Immature natural killer cell (primary cell): ENCODE data around the gene CELA3A. TPM values are rescaled to one million over a fixed set of nuclear protein-coding genes. Genes with fewer than 3 reads are reported as not detected.

Experiments used
- DNase-seq, 3 donors: peaks; one replicate each; pipeline ENCODE4 v3.0.0; 2022; ENCODE audit warnings: mixed read lengths in 1 of 3
- H3K27ac Mint-ChIP-seq, 6 donors: one replicate each; pipeline ENCODE4 v1.8.0; 2020; ENCODE audit warnings: mixed read lengths in 6 of 6, mild to moderate bottlenecking in 5 of 6, inconsistent platforms in 4 of 6, moderate library complexity in 3 of 6
- H3K27me3 Mint-ChIP-seq, 3 donors: one replicate each; pipeline ENCODE4 v1.8.0; 2020 to 2021; ENCODE audit warnings: low read depth in 3 of 3, mild to moderate bottlenecking in 3 of 3, mixed read lengths in 3 of 3, moderate library complexity in 3 of 3, inconsistent platforms in 1 of 3
- H3K36me3 Mint-ChIP-seq, 3 donors: one replicate each; pipeline ENCODE4 v1.8.0; 2020; ENCODE audit warnings: mixed read lengths in 3 of 3, inconsistent platforms in 2 of 3, mild to moderate bottlenecking in 2 of 3
- H3K4me1 Mint-ChIP-seq, 2 donors: one replicate each; pipeline ENCODE4 v1.8.0; 2020; ENCODE audit warnings: inconsistent platforms in 2 of 2, mild to moderate bottlenecking in 2 of 2, mixed read lengths in 2 of 2, moderate library complexity in 1 of 2
- H3K4me3 Mint-ChIP-seq, 5 donors: one replicate each; pipeline ENCODE4 v1.8.0; 2020; ENCODE audit warnings: mild to moderate bottlenecking in 5 of 5, mixed read lengths in 5 of 5, inconsistent platforms in 3 of 5, moderate library complexity in 3 of 5
- H3K9me3 Mint-ChIP-seq, 6 donors: one replicate each; pipeline ENCODE4 v1.8.0; 2020; ENCODE audit warnings: mild to moderate bottlenecking in 6 of 6, mixed read lengths in 6 of 6, inconsistent platforms in 4 of 6, moderate library complexity in 3 of 6
- polyA plus RNA-seq, 3 donors: library from polyadenylated mRNA; unstranded; fragments of 300-500 nt; fragmentation: Illumina TruSeq; gene quantifications; one replicate each; pipeline ENCODE4 v1.2.3, GENCODE V29; 2021

The CELA3A gene
- polyA plus RNA-seq, 3 donors from 2014 or later, result not detected

DNA sequence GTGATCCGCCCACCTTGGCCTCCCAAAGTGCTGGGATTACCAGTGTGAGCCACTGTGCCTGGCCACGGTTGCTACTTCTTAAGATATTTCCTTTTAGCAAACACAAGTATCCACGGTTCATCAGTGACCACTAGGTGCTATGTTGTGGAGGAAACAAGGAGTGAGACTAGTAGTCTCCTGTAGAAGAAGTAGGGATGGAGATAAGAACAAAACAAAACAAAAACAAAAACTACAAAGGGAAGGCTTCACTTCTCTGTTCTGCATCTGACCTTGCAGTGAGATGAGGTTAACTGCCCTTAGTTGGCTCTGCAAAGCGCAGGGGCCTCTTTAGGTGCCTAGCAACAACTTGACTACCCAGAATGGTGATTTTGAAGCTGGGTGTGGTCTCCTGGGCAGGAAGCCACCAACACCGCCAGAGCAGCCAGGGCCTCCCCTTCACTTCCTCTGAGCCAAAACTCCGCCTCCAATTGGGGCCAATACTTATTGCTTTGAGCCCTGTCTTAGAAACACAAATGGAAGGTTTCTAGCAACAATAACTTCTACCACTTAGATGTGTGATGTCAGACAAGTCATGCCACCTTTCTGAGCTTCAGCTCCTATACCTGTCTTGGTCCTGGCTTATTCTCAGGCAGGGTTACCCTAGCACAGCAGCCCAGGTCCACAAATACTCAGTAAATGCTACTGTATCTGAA, 38.3 kb downstream of the CELA3A start:
- Mint-ChIP-seq H3K36me3 (no peaks in the 10 kb centered on the region), H3K9me3 (no peaks in the 10 kb centered on the region), H3K27ac (peak overlapping the region; percentile 96 to 100 (median 98)), H3K4me3 (peak overlapping the region; percentile 74 to 88 (median 84)), H3K27me3 (peaks cover 0 to 11% (median 2%) of the 10 kb centered on the region in 3 donors), H3K4me1 (peaks cover 48 to 49% of the 10 kb centered on the region in 2 donors)
- peak; percentile 92 to 95 (median 94) for DNase-seq

DNA sequence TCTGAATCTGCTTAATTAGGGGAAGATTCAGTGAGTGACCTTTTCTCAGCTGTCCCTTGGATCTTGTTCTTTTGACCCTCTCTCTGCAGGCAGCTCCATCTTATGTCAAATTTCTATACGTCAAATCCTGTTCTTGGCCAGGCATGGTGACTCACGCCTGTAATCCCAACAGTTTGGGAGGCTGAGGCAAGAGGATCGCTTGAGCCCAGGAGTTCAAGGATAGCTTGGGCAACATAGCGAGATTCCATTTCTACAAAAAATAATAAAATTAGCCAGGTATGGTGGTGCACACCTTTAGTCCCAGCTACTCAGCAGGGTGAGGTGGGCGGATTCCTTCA, 38.8 kb downstream of the CELA3A start:
- peak overlapping the region; percentile 74 to 88 (median 84) for H3K4me3 Mint-ChIP-seq
- peaks cover under 1 to 3% (median 2%) of the 10 kb centered on the region in 3 donors for H3K36me3 Mint-ChIP-seq
- no peak for DNase-seq
- H3K4me1 Mint-ChIP-seq, result peaks cover 48 to 50% of the 10 kb centered on the region in 2 donors
- peaks cover 0 to 13% (median 2%) of the 10 kb centered on the region in 3 donors for H3K27me3 Mint-ChIP-seq
- no peaks in the 10 kb centered on the region for H3K9me3 Mint-ChIP-seq
- peak overlapping the region; percentile 96 to 100 (median 98) for H3K27ac Mint-ChIP-seq

DNA sequence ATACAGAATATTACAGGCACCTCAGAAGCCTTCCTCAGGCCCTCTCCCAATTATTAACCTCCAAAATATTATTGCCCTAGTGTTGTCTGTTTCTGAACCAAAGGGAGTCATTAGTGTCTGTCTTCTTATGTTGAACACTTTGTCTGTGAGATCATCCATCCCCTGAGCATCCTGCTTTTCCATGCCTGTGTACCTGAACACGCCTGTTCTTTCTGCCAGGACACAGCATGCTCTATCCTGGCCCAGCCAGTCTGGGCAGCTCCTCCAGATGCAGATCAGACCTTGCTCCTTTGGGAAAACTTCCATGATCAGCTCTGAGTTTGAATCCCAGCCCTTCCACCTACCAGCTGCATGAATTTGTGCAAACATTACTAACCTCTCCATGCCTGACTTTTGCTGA, 40.0 kb downstream of the CELA3A start:
- no peaks in the 10 kb centered on the region for H3K9me3 Mint-ChIP-seq
- peaks cover 3 to 4% (median 4%) of the 10 kb centered on the region in 3 donors for H3K36me3 Mint-ChIP-seq
- no peak for DNase-seq
- peak overlapping the region; percentile 17 to 65 (median 35) for H3K4me3 Mint-ChIP-seq
- H3K27ac Mint-ChIP-seq, result peak overlapping the region; percentile 92 to 100 (median 98)
- peaks cover 0 to 13% (median 2%) of the 10 kb centered on the region in 3 donors for H3K27me3 Mint-ChIP-seq
- peaks cover 48 to 52% of the 10 kb centered on the region in 2 donors for H3K4me1 Mint-ChIP-seq

DNA sequence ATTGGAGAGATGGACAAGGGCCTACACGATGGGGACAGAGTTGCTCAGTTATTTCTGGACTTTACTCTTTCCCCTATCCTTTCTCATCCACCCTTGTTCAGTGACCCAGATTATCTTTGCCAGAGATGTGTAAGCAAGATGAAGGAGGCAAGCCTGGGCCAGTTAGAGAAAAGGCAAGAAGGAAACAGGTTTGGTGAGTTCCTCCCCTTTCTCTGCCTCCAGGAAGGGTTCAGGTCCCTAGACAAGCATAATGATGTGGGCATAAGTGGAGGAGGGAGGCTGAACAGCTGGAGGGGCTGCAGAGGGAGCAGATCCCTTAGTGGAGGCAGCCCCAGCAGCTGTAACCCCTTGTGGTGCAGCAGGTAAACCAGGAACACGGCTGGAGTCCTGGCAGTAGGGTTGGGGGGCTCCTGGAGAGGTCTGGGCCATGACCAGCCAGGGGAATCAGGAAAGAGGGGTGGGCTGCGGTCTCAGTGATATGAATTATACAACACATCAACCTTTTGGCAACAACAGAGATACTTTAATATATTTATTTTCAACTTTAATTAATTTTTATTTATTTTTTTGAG, 41.8 kb downstream of the CELA3A start:
- Mint-ChIP-seq H3K36me3 (peaks cover 3 to 4% (median 4%) of the 10 kb centered on the region in 3 donors), H3K4me3 (no peak overlapping the region), H3K27ac (peak overlapping the region; percentile 47 to 90 (median 74)), H3K4me1 (peaks cover 40 to 44% of the 10 kb centered on the region in 2 donors), H3K27me3 (peaks cover 0 to 13% (median 2%) of the 10 kb centered on the region in 3 donors), H3K9me3 (no peaks in the 10 kb centered on the region)
- DNase-seq, result no peak

DNA sequence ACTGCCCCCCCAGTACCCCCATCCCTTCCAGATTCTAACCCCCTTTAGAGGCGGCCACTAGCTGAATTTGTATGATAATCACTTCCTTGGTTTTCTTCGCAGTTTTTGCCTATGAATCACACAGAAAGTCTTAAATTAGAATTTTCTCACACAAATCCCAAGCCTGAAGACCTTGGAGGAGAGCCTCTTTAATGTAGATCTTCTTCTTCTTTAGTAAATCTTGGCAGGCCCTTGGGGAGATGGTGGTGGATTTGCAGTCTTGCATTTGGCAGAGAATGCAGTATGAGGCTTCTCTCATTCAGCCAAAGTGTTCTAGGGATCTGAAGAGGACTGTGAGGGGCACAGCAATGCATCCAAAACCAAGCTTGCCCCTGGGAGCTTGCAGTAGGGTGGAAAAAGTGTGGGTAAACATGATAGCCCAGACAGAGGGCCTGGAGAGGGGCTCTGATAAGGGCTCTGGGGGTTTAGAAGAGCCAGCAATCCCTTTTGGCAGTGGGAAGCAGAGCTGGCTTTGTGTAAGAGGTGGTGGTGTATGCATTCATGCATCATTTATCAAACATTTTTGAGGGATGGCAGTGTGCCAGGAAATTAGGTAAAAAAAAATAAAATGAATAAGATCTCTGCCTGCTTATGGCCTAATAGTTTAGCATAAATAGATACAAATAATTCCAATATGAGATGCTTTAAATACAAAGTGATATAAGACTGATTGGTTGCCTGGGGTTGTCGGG, 43.4 kb downstream of the CELA3A start:
- Mint-ChIP-seq H3K4me3 (no peak overlapping the region), H3K9me3 (peaks cover 0 to 2% (median 0%) of the 10 kb centered on the region in 6 donors), H3K4me1 (peaks cover 26 to 35% of the 10 kb centered on the region in 2 donors), H3K27me3 (peaks cover 0 to 7% (median 0%) of the 10 kb centered on the region in 3 donors), H3K27ac (peak overlapping the region in 3 of 6 donors; percentile 3 to 7 (median 6)), H3K36me3 (peaks cover 3 to 4% (median 4%) of the 10 kb centered on the region in 3 donors)
- DNase-seq, result no peak

DNA sequence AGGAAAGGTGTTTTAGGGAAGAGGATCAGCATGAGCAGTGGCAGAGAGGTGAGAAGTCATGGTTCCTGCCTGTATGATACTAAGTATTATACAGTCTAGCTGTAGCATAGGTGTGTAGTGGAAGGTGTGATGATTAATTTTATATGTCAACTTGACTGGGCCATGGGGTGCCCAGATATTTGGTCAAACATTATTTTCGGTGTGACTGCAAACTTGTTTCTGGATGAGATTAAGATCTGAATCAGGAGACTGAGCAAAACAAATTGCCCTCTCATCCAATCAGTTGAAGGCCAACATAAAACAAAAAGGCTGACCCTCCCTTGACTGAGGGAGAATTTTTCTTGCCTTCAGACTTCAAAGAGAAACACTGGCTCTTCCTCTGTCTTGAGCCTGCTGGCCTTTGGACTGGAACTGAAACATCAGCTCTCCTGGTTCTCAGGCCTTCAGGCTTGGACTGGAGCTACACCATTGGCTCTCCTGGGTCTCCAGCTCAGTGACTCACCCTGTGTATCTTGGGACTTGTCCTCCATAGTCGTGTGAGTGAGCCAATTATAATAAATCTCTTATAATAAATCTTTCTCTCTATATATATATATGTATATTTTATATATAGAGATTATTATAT, 44.3 kb downstream of the CELA3A start:
- H3K27me3 Mint-ChIP-seq, result peaks cover 0 to 8% (median 0%) of the 10 kb centered on the region in 3 donors
- DNase-seq, result no peak
- H3K4me1 Mint-ChIP-seq, result peaks cover 19 to 27% of the 10 kb centered on the region in 2 donors
- peaks cover 0 to 2% (median 0%) of the 10 kb centered on the region in 6 donors for H3K9me3 Mint-ChIP-seq
- H3K4me3 Mint-ChIP-seq, result no peak overlapping the region
- peaks cover 3 to 4% (median 4%) of the 10 kb centered on the region in 3 donors for H3K36me3 Mint-ChIP-seq
- peak overlapping the region in 1 of 6 donors; percentile 3 for H3K27ac Mint-ChIP-seq

DNA sequence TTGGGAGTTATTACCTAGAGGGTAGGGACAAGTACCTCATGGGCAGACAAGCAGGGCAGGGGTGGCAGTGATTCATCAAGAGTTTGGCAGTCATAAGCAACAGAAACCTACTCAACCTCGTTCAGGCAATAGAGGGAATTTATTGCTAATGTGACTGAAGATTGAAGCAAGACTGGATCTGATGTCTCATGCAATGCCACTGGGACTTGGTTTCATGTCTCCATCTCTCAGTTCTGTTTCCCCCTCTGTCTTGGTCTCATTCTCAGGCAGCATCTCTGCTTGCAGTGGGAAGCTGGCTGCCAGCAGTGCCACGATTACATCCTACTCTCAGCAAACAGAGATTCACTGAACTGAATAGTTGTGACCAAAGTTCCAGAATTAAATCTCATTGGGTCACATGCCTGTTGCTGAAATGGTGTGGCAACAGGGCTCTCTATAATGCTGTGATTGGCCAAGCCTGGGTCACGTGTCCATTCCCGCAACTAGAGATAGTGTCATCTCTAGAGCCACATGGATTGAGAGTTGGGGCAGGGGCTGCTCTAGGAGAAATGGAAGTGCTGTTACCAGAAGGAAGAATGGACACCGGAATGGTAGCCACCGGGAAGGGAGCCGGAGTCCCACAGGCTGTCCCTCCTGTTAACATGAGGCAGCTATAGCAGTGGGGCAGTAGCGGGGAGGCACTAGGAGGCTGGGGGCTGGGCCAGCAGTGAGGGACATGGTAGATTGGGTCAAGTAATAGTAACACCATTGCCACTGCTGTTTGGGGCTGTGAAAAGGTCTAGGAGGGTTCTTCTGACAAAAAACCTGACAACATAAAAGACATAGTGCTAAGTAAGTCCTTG, 47.1 kb downstream of the CELA3A start:
- peaks cover 7 to 13% (median 12%) of the 10 kb centered on the region in 3 donors for H3K27me3 Mint-ChIP-seq
- H3K27ac Mint-ChIP-seq, result peak overlapping the region in 2 of 6 donors; percentile 22 to 42
- peaks cover 0 to 2% (median 0%) of the 10 kb centered on the region in 6 donors for H3K9me3 Mint-ChIP-seq
- peaks cover 11 to 25% of the 10 kb centered on the region in 2 donors for H3K4me1 Mint-ChIP-seq
- no peak for DNase-seq
- H3K36me3 Mint-ChIP-seq, result peaks cover 3 to 4% (median 4%) of the 10 kb centered on the region in 3 donors
- peak overlapping the region in 1 of 5 donors; percentile 6 for H3K4me3 Mint-ChIP-seq

DNA sequence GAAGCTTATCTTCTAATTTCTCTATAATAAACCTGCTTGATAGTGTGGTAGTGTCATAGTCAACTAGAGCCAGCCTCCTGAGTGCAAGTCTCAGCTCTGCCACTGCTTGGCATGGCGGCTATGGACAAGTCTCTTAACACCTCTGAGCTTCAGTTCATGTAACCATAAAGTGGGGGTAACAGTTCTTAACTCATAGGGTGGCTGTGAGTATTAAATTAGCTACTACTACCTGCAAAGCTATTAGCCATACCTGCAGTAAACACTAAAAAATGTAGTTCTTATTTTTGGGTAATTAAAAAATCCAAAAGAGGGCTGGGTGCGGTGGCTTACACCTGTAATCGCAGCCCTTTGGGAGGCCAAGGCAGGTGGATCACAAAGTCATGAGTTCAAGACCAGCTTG, 48.9 kb downstream of the CELA3A start:
- peak overlapping the region in 1 of 6 donors; percentile 61 for H3K27ac Mint-ChIP-seq
- peaks cover 1 to 5% (median 4%) of the 10 kb centered on the region in 3 donors for H3K36me3 Mint-ChIP-seq
- H3K4me3 Mint-ChIP-seq, result no peak overlapping the region

DNA sequence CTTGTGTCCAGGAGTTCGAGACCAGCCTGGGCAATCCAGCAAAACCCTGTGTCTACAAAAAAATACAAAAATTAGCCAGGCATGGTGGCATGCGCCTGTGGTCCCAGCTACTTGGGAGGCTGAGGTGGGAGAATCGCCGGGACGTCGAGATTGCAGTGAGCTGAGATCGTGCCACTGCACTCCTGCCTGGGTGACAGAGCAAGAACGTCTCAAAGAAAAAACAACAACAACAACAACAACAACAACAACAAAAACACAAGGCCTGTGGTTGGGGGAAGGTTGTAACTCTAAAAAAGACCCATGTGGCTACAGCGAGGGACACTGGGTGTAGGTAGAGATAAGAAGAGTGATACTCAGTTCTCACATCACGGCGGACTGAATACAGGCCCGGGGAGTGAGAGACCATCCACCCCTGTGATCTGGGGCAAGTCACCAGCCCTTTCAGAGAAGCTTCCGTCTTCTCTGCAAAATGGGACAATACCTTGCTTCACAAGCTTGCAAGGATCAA, 50.2 kb downstream of the CELA3A start:
- no peak for DNase-seq
- peaks cover 7 to 14% (median 9%) of the 10 kb centered on the region in 3 donors for H3K36me3 Mint-ChIP-seq
- peaks cover 0 to 2% (median 0%) of the 10 kb centered on the region in 6 donors for H3K9me3 Mint-ChIP-seq
- peak overlapping the region; percentile 89 to 97 (median 93) for H3K27ac Mint-ChIP-seq
- peak overlapping the region; percentile 86 to 92 (median 88) for H3K4me3 Mint-ChIP-seq
- H3K27me3 Mint-ChIP-seq, result peaks cover 16 to 37% (median 21%) of the 10 kb centered on the region in 3 donors
- H3K4me1 Mint-ChIP-seq, result peaks cover 41 to 50% of the 10 kb centered on the region in 2 donors

More for the DNA sequence above, 48.9 kb downstream of the CELA3A start:
- DNase-seq, result no peak
- peaks cover 28 to 38% of the 10 kb centered on the region in 2 donors for H3K4me1 Mint-ChIP-seq
- H3K27me3 Mint-ChIP-seq, result peaks cover 16 to 27% (median 21%) of the 10 kb centered on the region in 3 donors
- H3K9me3 Mint-ChIP-seq, result peaks cover 0 to 2% (median 0%) of the 10 kb centered on the region in 6 donors

DNA sequence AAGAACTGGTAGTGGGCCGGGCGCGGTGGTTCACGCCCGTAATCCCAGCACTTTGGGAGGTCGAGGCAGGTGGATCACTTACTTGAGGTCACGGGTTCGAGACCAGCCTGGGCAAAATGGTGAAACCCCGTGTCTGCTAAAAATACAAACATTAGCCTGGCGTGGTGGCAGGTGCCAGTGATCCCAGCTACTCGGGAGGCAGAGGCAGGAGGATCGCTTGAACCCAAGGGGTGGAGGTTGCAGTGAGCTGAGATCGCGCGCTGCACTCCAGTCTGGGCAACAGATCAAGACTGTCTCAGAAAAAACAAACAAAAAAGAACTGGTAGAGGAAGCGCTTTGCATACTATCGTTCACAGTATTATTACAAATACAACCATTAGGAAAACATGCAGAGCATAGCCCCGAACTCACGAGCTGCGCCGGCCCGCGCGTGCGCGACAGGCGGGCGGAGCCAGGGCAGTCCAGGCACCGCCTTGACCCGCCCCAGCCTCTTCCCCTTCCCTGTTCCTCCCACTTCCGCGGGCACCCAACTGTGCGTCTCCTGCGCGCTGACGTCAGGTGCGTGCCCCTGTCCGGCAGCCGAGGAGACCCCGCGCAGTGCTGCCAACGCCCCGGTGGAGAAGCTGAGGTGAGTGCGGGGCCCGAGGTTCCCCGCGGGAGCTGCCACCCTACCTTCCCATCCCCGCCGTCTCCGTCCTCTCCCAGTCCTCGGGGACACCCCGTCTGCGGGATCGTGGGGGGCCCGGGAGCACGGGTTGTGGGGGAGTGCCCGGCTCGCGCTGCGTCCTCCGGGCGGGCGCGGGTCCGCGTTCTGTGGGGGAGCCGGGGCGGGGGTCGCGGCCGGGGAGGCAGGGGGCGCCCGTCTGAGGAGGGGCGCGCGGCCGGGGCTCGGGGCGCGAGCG, 50.9 kb downstream of the CELA3A start, which contains the start of gene CDC42:
Gene CDC42 (plus strand): TSS at position 595 of the 902 bp plus-strand sequence. CDS start 25,770 bp downstream, outside the sequence.
- Mint-ChIP-seq H3K27me3 (peaks cover 18 to 37% (median 21%) of the 10 kb centered on the region in 3 donors), H3K9me3 (peaks cover 0 to 2% (median 0%) of the 10 kb centered on the region in 6 donors), H3K4me3 (peak within 1 kb of the TSS; percentile 98 to 100 (median 99)), H3K36me3 (peaks cover 7 to 14% (median 9%) of the 10 kb centered on the region in 3 donors), H3K27ac (peak within 1 kb of the TSS; percentile 97 to 100 (median 100)), H3K4me1 (peaks cover 48 to 57% of the 10 kb centered on the region in 2 donors)
- DNase-seq, result peak; percentile 97 to 98 (median 98)
